K562 (cell line): Measurements from ENCODE around the gene MCAT. TPM values are rescaled to one million over a fixed set of nuclear protein-coding genes. Genes with fewer than 3 reads are reported as not detected.
A peak's percentile ranks its signal among the peaks of the same experiment; 100 is the strongest.

Experiments
- ATAC-seq: fragments of 200-7000 bp; cut with Tn5 transposase; 3 replicates; pipeline ENCODE4 v1.9.1; 2020; ENCODE audit warnings: moderate library complexity
- BruUV-seq: library from RNA; stranded (reverse); fragments of 400-500 nt; replicated peaks from 2 replicates; lab custom pipeline; 2021; lab: Mats Ljungman, UMichigan
- CTCF ChIA-PET: fragments of 300-600 bp; formaldehyde crosslinking; extraction: SDS; loops from one replicate; lab custom pipeline; 2021; ENCODE audit warnings: low intra/inter-chr PET ratio; lab: Yijun Ruan, JAX
- POLR2A ChIA-PET: fragments of 300-600, 350-650 bp; sonication (Branson Sonifier 250); formaldehyde crosslinking; extraction: SDS; loops from one replicate; lab custom pipeline; 2021; ENCODE audit warnings: antibody characterized with exemption, inconsistent platforms; lab: Yijun Ruan, JAX
- DNase-seq, 4 experiments: peaks; one replicate each; pipeline versions ENCODE4 v3.0.0 to v3.0.0-alpha.2; 2011 to 2018; ENCODE audit warnings: low spot score in 3 of 4, mixed read lengths in 3 of 4; ENCODE audit errors: extremely low read depth in 1 of 4
- FAIRE-seq: peaks from 2 replicates; lab custom pipeline; 2011; peaks lifted over from hg19 to GRCh38; lab: Jason Lieb, UNC
- H2AFZ ChIP-seq: 2 replicates; pipeline ENCODE4 v1.6.0; 2011; ENCODE audit warnings: low read depth, low read length, control low read depth, inconsistent platforms
- H3K27ac ChIP-seq: fragments of 200-600 bp; 3 replicates; pipeline ENCODE4 v1.8.0; 2011; ENCODE audit warnings: low read depth, mild to moderate bottlenecking, control low read depth, inconsistent platforms, low read length, moderate library complexity, mixed read lengths; ENCODE audit errors: extremely low read depth
- H3K27me3 ChIP-seq, 2 experiments: fragments of 300-600 bp in 1 of 2; 2 replicates in 1 of 2; 3 replicates in 1 of 2; pipeline versions ENCODE4 v1.6.0 to v1.8.0; 2011; ENCODE audit warnings: inconsistent platforms in 2 of 2, low read length in 2 of 2, mild to moderate bottlenecking in 1 of 2, mixed read lengths in 1 of 2, moderate library complexity in 1 of 2; ENCODE audit not compliant: control insufficient read depth in 2 of 2, insufficient read depth in 2 of 2
- H3K36me3 ChIP-seq: fragments of 300-600 bp; 3 replicates; pipeline ENCODE4 v1.8.0; 2011; ENCODE audit warnings: mild to moderate bottlenecking, low read length, inconsistent platforms; ENCODE audit not compliant: control insufficient read depth, insufficient read depth
- H3K4me1 ChIP-seq, 2 experiments: fragments of 200-600 bp in 1 of 2; replicated peaks in 1 of 2; 2 replicates in 1 of 2; 3 replicates in 1 of 2; pipeline versions ENCODE4 v1.5.1 to v1.8.0; 2011; ENCODE audit warnings: inconsistent platforms in 2 of 2, low read length in 2 of 2, mild to moderate bottlenecking in 1 of 2, mixed read lengths in 1 of 2, moderate library complexity in 1 of 2; ENCODE audit not compliant: control insufficient read depth in 2 of 2, insufficient read depth in 2 of 2
- H3K4me2 ChIP-seq: 2 replicates; pipeline ENCODE4 v1.6.1; 2011; ENCODE audit warnings: low read length, control low read depth, inconsistent platforms, mixed read lengths; ENCODE audit not compliant: insufficient read depth
- H3K4me3 ChIP-seq: fragments of 200-600 bp; sonication (generic), shearing (Covaris generic); 2 replicates; pipeline ENCODE4 v1.5.1; 2016; ENCODE audit warnings: control low read depth, inconsistent platforms
- H3K79me2 ChIP-seq: fragments of 200-600 bp; 3 replicates; pipeline ENCODE4 v1.8.0; 2011; ENCODE audit warnings: low read length, inconsistent platforms; ENCODE audit not compliant: control insufficient read depth, insufficient read depth
- H3K9ac ChIP-seq, 2 experiments: 2 replicates each; pipeline versions ENCODE4 v1.6.0 to v1.6.1; 2011; ENCODE audit warnings: low read depth in 2 of 2, low read length in 2 of 2, control low read depth in 1 of 2, inconsistent platforms in 1 of 2, mild to moderate bottlenecking in 1 of 2, mixed read lengths in 1 of 2; ENCODE audit not compliant: insufficient read depth in 1 of 2
- H3K9me1 ChIP-seq: one replicate; pipeline ENCODE4 v1.6.0; 2011; ENCODE audit warnings: inconsistent platforms, mild to moderate bottlenecking, low read length, moderate library complexity; ENCODE audit not compliant: control insufficient read depth, insufficient read depth
- H3K9me3 ChIP-seq: replicated peaks from 2 replicates; pipeline ENCODE4 v1.5.1; 2011; ENCODE audit warnings: low read depth, low read length, inconsistent platforms; ENCODE audit not compliant: control insufficient read depth, insufficient read depth
- H4K20me1 ChIP-seq: replicated peaks from 2 replicates; pipeline ENCODE4 v1.6.1; 2011; ENCODE audit warnings: low read length, inconsistent platforms, mixed read lengths; ENCODE audit not compliant: control insufficient read depth, insufficient read depth
- CXXC5 ChIP-seq: fragments of 250-450 bp; sonication (Bioruptor Pico); IDR thresholded peaks from 2 replicates; pipeline ENCODE4 v1.8.0; 2022; ENCODE audit warnings: inconsistent platforms, mild to moderate bottlenecking, moderate library complexity
- ELF4 ChIP-seq: fragments of 450-650 bp; formaldehyde crosslinking; IDR thresholded peaks from 2 replicates; pipeline ENCODE4 v1.4.0; 2022; ENCODE audit warnings: missing genetic modification characterization
- MCM3 ChIP-seq: fragments of 450-650 bp; IDR thresholded peaks from 2 replicates; pipeline ENCODE4 v1.6.1; 2016
- NUFIP1 ChIP-seq: fragments of 450-650 bp; IDR thresholded peaks from 2 replicates; pipeline ENCODE4 v1.6.1; 2018; ENCODE audit not compliant: partially characterized antibody
- POLR3A ChIP-seq: IDR thresholded peaks from 2 replicates; pipeline ENCODE4 v1.6.1; 2011; ENCODE audit warnings: borderline replicate concordance, mild to moderate bottlenecking, moderate library complexity; ENCODE audit not compliant: insufficient read length, insufficient read depth; ENCODE audit errors: extremely low read depth
- RBFOX2 ChIP-seq: fragments of 200-400 bp; formaldehyde crosslinking; IDR thresholded peaks from 2 replicates; pipeline ENCODE4 v1.6.1; 2017; ENCODE audit warnings: low read depth, mild to moderate bottlenecking, low read length, moderate library complexity
- SAP30 ChIP-seq: fragments of 200-600 bp; sonication (generic); IDR thresholded peaks from 2 replicates; pipeline ENCODE4 v1.6.1; 2012; ENCODE audit warnings: borderline replicate concordance, low read depth, mild to moderate bottlenecking, moderate library complexity, low read length, control low read depth, inconsistent platforms; ENCODE audit not compliant: insufficient read depth, poor library complexity, severe bottlenecking
- STAT5A ChIP-seq: IDR thresholded peaks from 2 replicates; pipeline ENCODE4 v1.6.1; 2012; ENCODE audit warnings: low read length, inconsistent platforms, borderline replicate concordance
- TARDBP ChIP-seq: fragments of 450-650 bp; IDR thresholded peaks from 2 replicates; pipeline ENCODE4 v1.6.1; 2016
- ZFX ChIP-seq: sonication (generic); formaldehyde crosslinking; IDR thresholded peaks from 2 replicates; pipeline ENCODE4 v1.8.0; 2022; ENCODE audit warnings: mild to moderate bottlenecking, missing genetic modification reagents, moderate library complexity
- ZNF316 ChIP-seq: fragments of 450-650 bp; IDR thresholded peaks from 2 replicates; pipeline ENCODE4 v1.6.1; 2016
- ZNF551 ChIP-seq: fragments of 250-450 bp; sonication (Bioruptor Pico); IDR thresholded peaks from 2 replicates; pipeline ENCODE4 v1.5.0; 2021; ENCODE audit warnings: mild to moderate bottlenecking, moderate library complexity
- ZNF592 ChIP-seq: fragments of 450-650 bp; IDR thresholded peaks from 2 replicates; pipeline ENCODE4 v1.6.1; 2017; ENCODE audit warnings: antibody characterized with exemption, mild to moderate bottlenecking
- WGBS: fragments of 100-300 bp; shearing (Covaris generic); methylation state at CpG from one replicate; pipeline ENCODE4 v1.1.6; 2016; ENCODE audit warnings: low coverage, mixed read lengths; ENCODE audit not compliant: insufficient coverage; ENCODE audit errors: missing lambda C conversion rate; 5-methylcytosine and 5-hydroxymethylcytosine counted together
- in situ Hi-C: fragments of 300-500 bp; cut with MboI; formaldehyde crosslinking; loops from 4 replicates; pipeline ENCODE4 v1.15.0; 2018; ENCODE audit warnings: inconsistent platforms, mixed read lengths
- intact Hi-C: fragments of 100-400 bp; cut with micrococcal nuclease; formaldehyde crosslinking; loops from 2 replicates; pipeline ENCODE4 v1.14.2; 2022
- polyA plus RNA-seq, 8 experiments: library from polyadenylated mRNA; depleted of rRNA in 4 of 8; stranded (reverse) in 5 of 8; unstranded in 3 of 8; fragments of >200 nt; fragmentation: Nextera tagmentation in 2 of 8; fragmentation: Illumina TruSeq in 1 of 8; extraction: Ambion mirVana in 2 of 8; extraction: Trizol in 1 of 8; gene quantifications; 2 replicates each; pipeline versions ENCODE4 v1.2.1 to v1.2.3, GENCODE V29; 2011 to 2014; ENCODE audit warnings: inconsistent platforms in 1 of 8, missing spikeins in 1 of 8
- total RNA-seq, 7 experiments: library from RNA; depleted of rRNA in 6 of 7; stranded (reverse); fragments of >200 nt in 6 of 7; fragmentation: Illumina TruSeq in 2 of 7; extraction: Trizol in 2 of 7; gene quantifications; 2 replicates each; pipeline versions ENCODE4 v1.2.1 to v1.2.3, GENCODE V29; 2011 to 2021; ENCODE audit warnings: low replicate concordance in 1 of 7
- TF ChIP-seq, protein P1 (sequence below): fragments of 450-650 bp; formaldehyde crosslinking; IDR thresholded peaks from 2 replicates; pipeline ENCODE4 v1.4.0; 2022; ENCODE audit warnings: mild to moderate bottlenecking, moderate library complexity

Gene MCAT
- total and polyA plus RNA-seq, 9 of the 15 experiments (the other 6 are each of a cell fraction or from before 2014, with no cell fraction given) = 3.3 to 27.8 (median 13.9) TPM

DNA sequence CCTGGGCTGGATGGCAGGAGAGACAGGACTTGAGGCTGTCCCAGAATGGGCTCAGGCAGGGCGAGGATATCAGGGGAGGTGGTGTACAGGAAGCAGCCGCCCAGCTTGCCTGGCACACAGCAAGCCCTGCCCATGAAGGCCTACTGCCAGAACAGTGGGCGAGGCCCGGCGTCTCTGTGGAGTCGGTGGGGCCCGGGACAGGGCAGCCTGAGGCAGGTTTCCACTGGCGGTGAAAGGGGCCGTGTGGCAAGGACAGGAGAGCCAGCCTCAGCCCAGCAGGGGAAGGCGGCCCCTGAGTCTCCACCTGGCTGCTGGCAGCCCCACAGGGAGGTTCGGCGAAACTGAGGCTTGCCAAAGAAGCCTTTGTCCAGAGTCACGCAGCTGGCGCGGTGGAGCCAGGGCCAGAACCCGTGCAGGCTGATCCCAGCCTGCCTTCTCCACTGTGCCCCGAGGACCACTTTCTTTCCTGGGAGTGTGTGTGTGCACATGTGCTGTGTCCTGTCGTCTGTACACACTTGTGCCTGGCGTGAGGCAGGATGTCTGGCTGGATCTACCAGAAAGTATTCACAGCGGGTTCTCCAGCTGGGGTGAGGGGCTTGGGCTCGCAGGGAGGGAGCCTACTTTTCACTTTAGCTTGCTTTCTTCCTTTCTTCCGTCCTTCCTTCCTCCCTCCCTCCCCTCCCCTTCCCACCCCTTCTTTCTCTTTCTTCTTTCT, 9.3 kb upstream of the MCAT start (continued):
- TF ChIP-seq ZNF592 = peak; percentile 48; the same call in 1 of the 2 replicates
- TF ChIP-seq ZNF551 (CRISPR knock-in tag) = no peak
- peak; percentile 36 for TF ChIP-seq RBFOX2
- no peak for TF ChIP-seq NUFIP1
- TF ChIP-seq SAP30 = peak; percentile 56

GRCh38 chr22:43152003-43152356, 8.8 kb upstream of the MCAT start:
- ChIA-PET CTCF (no interaction called here), POLR2A (no interaction called here)
- DNase-seq (no peak), ATAC-seq (peak; percentile 61), FAIRE-seq (no peak)
- H3K9me3 ChIP-seq = no peaks in the 10 kb centered on the region
- no peaks in the 10 kb centered on the region for H3K36me3 ChIP-seq
- H3K79me2 ChIP-seq = peaks cover 30% of the 10 kb centered on the region
- peaks cover 0 to 42% of the 10 kb centered on the region in 2 experiments; a peak in 3 of 5 replicates for H3K4me1 ChIP-seq
- H3K4me2 ChIP-seq = peak overlapping the region; percentile 85
- BruUV-seq = no TSS peak
- in situ Hi-C loops = no loop called here
- H3K9me1 ChIP-seq = no peaks in the 10 kb centered on the region
- H3K27me3 ChIP-seq = no peaks in the 10 kb centered on the region
- H3K4me3 ChIP-seq = peak overlapping the region; percentile 54
- intact Hi-C loops = no loop called here
- WGBS = 9% methylated on average over 14 of the region's 18 CpGs
- H2AFZ ChIP-seq = peak overlapping the region; percentile 83
- peak overlapping the region; percentile 76 for H3K27ac ChIP-seq
- 0 out of 2 replicates have a peak, but pooled peaks cover 3% of the 10 kb centered on the region for H4K20me1 ChIP-seq
- H3K9ac ChIP-seq = peak overlapping the region; percentile 82 to 96
- TF ChIP-seq ELF4 (CRISPR knock-in tag) = no peak
- no peak for TF ChIP-seq CXXC5 (CRISPR knock-in tag)
- no peak for TF ChIP-seq ZNF316
- TF ChIP-seq POLR3A = no peak
- no peak for TF ChIP-seq ZFX (CRISPR knock-in tag)
- TF ChIP-seq, protein P1, sequence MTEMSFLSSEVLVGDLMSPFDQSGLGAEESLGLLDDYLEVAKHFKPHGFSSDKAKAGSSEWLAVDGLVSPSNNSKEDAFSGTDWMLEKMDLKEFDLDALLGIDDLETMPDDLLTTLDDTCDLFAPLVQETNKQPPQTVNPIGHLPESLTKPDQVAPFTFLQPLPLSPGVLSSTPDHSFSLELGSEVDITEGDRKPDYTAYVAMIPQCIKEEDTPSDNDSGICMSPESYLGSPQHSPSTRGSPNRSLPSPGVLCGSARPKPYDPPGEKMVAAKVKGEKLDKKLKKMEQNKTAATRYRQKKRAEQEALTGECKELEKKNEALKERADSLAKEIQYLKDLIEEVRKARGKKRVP (CRISPR knock-in tag) = no peak
- TF ChIP-seq TARDBP = no peak
- TF ChIP-seq MCM3 = no peak
- no peak for TF ChIP-seq STAT5A
